HG03342 (cell line): ENCODE results near the gene PARG.
"Not testable (repeated sequence)": the region's sequence is repeated elsewhere in the genome, so short reads cannot be mapped to it uniquely, and the experiment has no call there.

Experiments used
- ATAC-seq: cut with Tn5 transposase; IDR thresholded peaks from one replicate; pipeline ENCODE4 v1.9.1; 2021; ENCODE audit warnings: mild to moderate bottlenecking, moderate library complexity; ENCODE audit not compliant: unreplicated experiment

Gene PARG

GRCh38 chr10:49831352-49832035 lies 110.3 kb downstream of the PARG start:
- no peak for ATAC-seq

- no peak for ATAC-seq
Observed at GRCh38 chr10:49830846-49831245, 111.0 kb downstream of the PARG start.

GRCh38 chr10:49830016-49830415 lies 111.8 kb downstream of the PARG start:
- no peak for ATAC-seq

- no peak for ATAC-seq
Observed at GRCh38 chr10:49827297-49827696, 114.5 kb downstream of the PARG start.

GRCh38 chr10:49819234-49819958 lies 122.4 kb downstream of the PARG start:
- ATAC-seq = no peak

GRCh38 chr10:49817845-49818244 lies 124.0 kb downstream of the PARG start:
- no peak for ATAC-seq

GRCh38 chr10:49803988-49804387 lies 137.8 kb downstream of the PARG start:
- no peak for ATAC-seq

GRCh38 chr10:49798275-49798674 lies 143.6 kb downstream of the PARG start:
- ATAC-seq = no peak

GRCh38 chr10:49791100-49791499 lies 150.7 kb downstream of the PARG start:
- no peak for ATAC-seq

GRCh38 chr10:49784681-49785080 lies 157.1 kb downstream of the PARG start:
- no peak for ATAC-seq

GRCh38 chr10:49783645-49784044 lies 158.2 kb downstream of the PARG start:
- no peak for ATAC-seq

GRCh38 chr10:49781247-49781646 lies 160.6 kb downstream of the PARG start:
- ATAC-seq = no peak

- ATAC-seq = no peak
Observed at GRCh38 chr10:49778197-49778596, 163.6 kb downstream of the PARG start.

- ATAC-seq = no peak
Observed at GRCh38 chr10:49776851-49777250, 165.0 kb downstream of the PARG start.

GRCh38 chr10:49775014-49775413 lies 166.8 kb downstream of the PARG start:
- ATAC-seq = no peak

GRCh38 chr10:49772944-49773343 lies 168.9 kb downstream of the PARG start:
- ATAC-seq = not testable (repeated sequence)

GRCh38 chr10:49771046-49771445 lies 170.8 kb downstream of the PARG start:
- ATAC-seq = not testable (repeated sequence)

GRCh38 chr10:49769692-49770091 lies 172.1 kb downstream of the PARG start:
- ATAC-seq = no peak

GRCh38 chr10:49768731-49769130 lies 173.1 kb downstream of the PARG start:
- ATAC-seq = no peak

- ATAC-seq = no peak
Observed at GRCh38 chr10:49768329-49768728, 173.5 kb downstream of the PARG start.
